GM18873 (cell line): ENCODE results near the gene HUNK.

Experiments
- ATAC-seq: cut with Tn5 transposase; IDR thresholded peaks from one replicate; pipeline ENCODE4 v1.9.1; 2021; ENCODE audit warnings: mild to moderate bottlenecking, moderate library complexity, moderate number of reproducible peaks; ENCODE audit not compliant: unreplicated experiment, low FRiP score

The HUNK gene

DNA sequence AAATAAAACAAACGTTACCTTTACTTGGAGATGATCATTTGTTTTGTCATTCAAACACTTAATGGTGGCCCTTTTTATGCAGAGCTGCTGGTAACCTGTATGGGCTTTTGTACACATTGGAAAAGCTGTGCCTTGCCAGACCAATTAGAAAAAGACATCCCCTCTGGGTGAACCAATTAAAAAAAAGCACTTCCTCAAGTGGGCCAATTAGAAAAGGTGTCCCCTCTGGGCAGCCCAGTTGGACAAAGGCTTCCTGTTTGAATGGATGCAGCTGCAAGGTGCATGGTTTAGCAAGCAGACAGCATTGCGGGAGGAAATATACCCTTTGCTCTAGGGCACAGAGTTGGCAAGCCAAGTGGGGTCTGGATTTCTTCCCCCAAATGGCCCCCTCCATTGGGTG lies 21.6 kb downstream of the HUNK start:
- ATAC-seq = no peak

DNA sequence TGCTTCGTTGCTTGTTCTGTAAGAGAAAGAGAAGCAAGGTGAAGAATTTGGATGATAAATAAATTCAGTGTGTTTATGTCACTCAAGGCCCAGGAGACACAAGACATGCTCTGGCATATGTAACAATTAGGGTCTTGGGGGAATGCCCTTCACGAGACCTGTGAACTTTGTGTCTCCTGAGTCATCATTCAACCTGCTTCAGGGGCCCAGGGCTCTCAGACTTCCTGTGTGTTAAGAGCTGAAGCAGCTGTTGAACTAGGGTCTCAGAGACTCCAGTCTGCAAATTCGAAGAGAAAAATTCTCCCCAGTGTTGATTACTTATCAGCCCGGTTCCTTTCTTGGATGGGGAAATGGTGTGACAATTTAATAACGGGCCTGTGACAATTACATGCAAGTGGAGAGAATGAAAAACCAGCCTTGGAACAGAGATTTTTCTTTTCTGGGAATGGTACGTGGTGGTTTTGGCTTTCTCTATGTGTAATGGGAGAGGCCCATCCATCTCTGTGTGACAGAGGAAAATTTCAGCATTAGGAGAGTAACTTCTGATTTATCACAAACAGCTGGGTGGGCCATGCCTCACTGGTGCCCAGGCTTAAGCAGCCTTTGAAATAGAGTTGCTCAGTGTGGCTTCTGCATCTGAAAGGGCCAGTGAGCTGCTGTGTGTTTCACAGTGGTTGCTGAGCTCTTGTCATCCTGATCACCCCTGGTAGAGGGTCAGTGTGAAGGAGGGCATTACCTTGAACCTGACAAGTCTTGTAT lies 22.4 kb downstream of the HUNK start:
- ATAC-seq = no peak

DNA sequence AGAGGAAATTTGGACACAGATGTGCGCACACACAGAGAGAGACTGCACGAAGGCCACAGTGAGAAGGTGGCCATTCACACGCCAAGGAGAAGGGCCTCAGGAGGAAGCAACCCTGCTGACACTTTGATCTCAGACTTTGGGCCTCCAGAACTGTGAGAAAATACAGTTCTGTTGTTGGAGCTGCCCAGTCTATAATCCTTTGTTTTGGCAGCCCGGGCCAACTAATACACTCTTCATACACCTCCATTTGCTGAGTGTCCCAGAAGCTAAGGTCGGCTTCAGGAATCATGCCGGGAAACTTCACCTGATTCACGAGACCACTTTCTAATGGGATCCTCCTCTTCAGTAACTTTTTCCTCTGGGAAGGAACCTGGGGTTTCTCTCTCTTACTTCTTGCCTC lies 23.2 kb downstream of the HUNK start:
- no peak for ATAC-seq

DNA sequence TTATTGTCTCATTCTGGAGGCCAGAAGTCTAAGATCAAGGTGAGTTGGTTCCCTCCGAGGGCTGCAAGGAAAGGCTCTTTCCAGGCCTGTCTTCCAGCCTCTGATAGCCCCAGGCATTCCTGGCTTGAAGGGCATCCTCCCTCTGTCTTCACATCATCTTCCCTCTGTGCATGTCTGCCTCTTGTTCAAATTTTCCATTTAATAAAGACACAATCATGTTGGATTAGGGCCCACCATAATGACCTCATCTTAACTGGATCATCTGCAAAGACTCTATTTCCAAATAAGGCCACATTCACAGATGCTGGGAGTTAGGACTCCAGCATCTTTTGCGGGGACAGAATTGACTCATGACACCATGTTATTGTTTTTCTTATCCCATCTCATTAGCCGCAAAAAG lies 24.5 kb downstream of the HUNK start:
- ATAC-seq = no peak

- ATAC-seq = no peak
Observed at GRCh38 chr21:31898933-31899630, 26.3 kb downstream of the HUNK start.

DNA sequence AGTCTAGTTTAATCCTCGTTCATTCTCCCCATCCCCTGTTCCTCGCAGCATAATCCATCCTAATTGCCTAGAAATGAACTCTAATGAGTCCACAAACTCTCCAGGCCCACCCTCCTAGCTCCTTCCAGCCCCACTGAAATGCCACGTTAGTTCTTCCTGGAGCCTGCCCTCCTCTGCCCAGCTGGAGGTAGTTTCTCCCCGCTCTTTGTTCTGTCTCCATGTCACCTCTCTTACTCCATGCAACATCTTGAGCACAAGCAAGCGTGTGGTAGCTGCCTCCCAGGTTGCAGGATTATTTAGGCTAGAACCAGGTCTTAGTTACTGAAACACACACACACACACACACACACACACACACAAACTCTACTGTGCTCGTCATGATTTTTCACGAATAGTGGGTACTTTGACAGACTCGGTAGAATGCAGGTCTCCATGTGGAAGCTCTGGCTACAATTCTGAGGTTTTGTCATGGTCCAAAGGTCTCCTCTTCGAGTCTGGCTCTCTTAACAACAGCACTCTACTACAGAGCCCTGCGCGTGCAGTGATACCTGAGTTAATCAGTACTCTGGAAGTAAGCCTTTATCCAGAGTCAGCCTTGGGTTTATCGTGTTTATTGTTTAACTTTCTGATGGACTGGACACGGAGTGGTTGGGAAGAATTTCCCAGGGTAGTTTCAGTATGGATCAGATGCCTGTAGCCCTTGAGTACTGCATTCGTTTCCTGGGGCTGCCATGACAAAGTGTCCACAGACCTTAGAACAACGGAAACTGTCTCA lies 27.5 kb downstream of the HUNK start:
- ATAC-seq = no peak

GRCh38 chr21:31901315-31901714 lies 28.5 kb downstream of the HUNK start:
- no peak for ATAC-seq

DNA sequence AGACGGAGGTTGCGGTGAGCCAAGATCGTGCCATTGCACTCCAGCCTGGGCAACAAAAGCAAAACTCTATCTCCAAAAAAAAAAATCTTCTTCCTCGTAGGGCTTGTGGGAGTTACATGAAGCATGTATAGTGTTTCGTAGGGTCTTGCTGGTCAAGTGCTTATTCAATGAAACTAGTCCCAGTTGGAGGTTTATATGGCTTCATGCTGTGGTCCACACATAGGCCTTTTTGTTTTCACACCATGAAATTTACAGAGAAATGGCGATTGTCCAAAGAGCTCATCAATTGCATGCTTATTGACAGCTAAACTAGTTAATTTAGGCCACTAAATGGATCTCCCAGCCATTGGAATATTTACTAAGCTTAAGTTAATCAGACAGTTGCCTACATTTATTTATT lies 29.6 kb downstream of the HUNK start:
- ATAC-seq = no peak

- ATAC-seq = no peak
Observed at GRCh38 chr21:31903896-31904295, 31.1 kb downstream of the HUNK start.

DNA sequence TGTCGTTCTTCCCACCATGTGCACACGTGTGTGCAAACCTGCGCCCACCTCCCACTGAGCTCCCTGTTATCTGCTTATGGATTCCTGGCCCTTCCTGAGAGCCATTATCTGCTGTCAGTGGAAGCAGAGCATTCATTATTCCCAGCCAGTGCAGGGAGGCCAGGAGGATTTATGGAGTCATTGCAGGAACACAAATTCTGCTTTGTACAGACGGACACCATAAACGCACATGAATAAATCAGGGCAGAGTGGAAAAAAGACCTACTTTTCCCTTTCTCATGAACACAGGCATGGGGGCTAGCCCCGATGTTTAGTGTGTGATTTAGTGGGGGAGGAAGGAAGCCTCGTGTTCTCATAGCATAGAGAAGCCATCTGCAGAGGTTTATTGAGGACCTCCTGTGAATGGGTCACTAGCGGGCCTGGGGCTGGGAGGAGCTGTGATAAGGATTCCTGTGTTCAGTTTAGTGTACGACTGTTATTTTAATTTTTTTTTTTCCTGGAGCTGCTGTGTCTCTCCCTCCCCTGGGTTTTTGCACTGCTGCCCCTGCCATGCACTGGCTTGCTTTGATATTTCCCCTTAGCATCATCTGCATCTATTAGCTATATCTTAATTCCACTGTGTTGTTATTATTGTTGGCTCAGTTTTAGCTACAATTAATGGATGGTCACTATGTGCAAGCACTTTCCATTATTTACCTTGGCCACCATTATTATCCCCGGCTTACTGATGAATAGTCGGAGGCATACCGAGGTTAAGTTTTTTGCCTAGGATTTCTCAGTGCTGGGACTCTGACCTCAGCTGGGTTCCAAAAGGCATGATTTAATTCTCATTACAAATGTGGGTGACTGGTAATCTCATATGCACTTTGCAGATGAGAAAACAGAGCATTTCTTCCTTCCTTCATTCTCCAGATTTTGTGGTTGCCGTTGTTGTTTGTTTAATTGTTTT lies 33.0 kb downstream of the HUNK start:
- no peak for ATAC-seq

GRCh38 chr21:31908106-31909031 lies 35.5 kb downstream of the HUNK start:
- no peak for ATAC-seq

GRCh38 chr21:31909153-31910073 lies 36.6 kb downstream of the HUNK start:
- no peak for ATAC-seq

DNA sequence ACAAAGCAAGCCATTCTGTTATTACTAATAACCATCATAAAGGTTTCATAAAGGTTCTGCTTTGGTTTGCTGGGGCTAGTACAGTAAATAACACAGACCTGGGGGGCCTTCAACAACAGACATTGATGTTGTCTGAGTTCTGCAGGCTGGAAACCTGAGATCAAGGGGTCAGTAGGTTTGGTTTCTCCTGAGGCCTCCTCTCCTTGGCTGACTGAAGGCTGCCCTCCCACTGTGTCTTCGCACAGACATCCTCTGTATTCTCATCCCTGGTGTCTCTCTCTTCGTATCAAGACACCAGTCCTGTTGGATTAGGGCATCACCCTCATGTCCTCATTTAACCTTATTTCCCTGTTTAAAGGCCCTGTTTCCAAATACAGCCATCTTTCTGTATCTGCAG lies 37.3 kb downstream of the HUNK start:
- ATAC-seq = no peak

DNA sequence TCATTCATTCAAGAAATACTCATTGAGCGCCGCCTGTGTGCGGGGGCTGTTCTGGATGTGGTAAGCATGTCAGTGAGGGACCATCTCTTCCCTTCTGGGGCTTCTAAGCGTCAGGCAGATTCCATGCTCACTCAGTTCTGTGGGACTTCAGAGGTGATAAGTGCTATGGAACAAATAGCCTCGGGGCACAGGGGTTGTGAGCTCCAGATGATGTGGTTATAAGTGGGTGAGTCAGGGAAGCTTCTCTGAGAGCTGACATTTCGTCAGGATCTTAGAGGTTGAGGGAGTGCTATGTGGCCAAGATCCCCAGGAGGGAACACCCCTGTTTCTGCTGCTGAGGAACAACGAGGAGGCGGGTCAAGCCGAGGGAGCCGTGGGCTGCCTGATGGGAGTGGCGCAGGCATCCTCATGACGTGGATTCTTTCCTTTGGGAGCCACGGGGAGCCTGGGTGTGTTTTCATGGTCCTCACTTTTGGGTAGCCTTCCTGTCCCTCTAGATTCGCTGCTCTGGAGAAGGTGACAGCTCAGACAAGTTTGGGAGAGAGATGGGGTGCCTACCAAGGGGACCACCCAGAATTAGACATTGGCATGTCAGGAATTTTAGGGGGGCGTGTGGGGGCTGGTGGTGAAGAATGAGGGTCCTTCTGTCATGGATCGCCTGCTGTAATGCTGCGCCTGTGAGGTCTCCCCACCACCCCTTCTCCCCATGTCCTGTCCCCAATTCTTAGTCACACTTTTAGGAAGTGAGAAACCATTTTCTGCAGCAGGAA lies 38.5 kb downstream of the HUNK start:
- ATAC-seq = no peak

GRCh38 chr21:31912501-31912900 lies 39.7 kb downstream of the HUNK start:
- no peak for ATAC-seq

DNA sequence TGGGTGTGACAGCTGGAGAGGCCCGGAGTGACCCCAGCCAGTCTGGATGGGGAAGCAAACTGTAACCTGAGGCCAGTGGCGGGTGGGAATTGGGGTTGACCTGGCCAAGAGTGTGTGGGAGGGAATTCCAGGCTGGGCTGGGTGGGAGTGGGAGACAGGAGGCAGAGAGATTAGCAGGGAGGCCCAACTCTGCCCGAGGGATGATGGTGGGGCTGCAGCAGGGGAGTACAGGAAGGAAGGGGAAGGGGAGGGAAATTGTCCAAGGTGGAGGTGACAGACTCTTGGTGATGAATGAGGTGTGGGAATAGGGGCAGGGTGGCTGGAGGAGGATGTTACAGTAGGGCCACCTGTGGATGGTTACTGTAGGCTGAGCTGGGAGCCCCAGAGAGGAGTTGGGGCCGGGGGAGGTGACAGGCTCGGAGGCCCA lies 40.4 kb downstream of the HUNK start:
- ATAC-seq = no peak

GRCh38 chr21:31914472-31914871 lies 41.7 kb downstream of the HUNK start:
- ATAC-seq = no peak
